NCI-H226 (cell line): ENCODE measurements around the gene KCNN4.

ENCODE experiments used
- DNase-seq: peaks from one replicate; pipeline ENCODE4 v3.0.0-alpha.2; 2015

The KCNN4 gene

GRCh38 chr19:43748205-43748594 is 32.6 kb downstream of the KCNN4 start:
- no peak for DNase-seq

- DNase-seq, result no peak
These were observed 33.1 kb downstream of the KCNN4 start for GRCh38 chr19:43747557-43748204.

- DNase-seq, result peak; percentile 84
These were observed 37.7 kb downstream of the KCNN4 start for GRCh38 chr19:43743059-43743458.

GRCh38 chr19:43741075-43741825 is 39.5 kb downstream of the KCNN4 start:
- DNase-seq, result no peak

- peak; percentile 43 for DNase-seq
These were observed 41.1 kb downstream of the KCNN4 start for GRCh38 chr19:43739439-43740235.

GRCh38 chr19:43738780-43739211 is 42.0 kb downstream of the KCNN4 start:
- no peak for DNase-seq

GRCh38 chr19:43735957-43736356 is 44.8 kb downstream of the KCNN4 start:
- DNase-seq, result no peak

- DNase-seq, result no peak
These were observed 45.8 kb downstream of the KCNN4 start for GRCh38 chr19:43735013-43735412.

GRCh38 chr19:43731846-43732245 is 48.9 kb downstream of the KCNN4 start:
- no peak for DNase-seq

- no peak for DNase-seq
These were observed 49.4 kb downstream of the KCNN4 start for GRCh38 chr19:43731346-43731745.

GRCh38 chr19:43729919-43730318 is 50.9 kb downstream of the KCNN4 start:
- no peak for DNase-seq

GRCh38 chr19:43727593-43727853 is 53.2 kb downstream of the KCNN4 start:
- no peak for DNase-seq

GRCh38 chr19:43726736-43727592 is 53.8 kb downstream of the KCNN4 start:
- no peak for DNase-seq

- DNase-seq, result no peak
These were observed 55.3 kb downstream of the KCNN4 start for GRCh38 chr19:43725468-43725867.

GRCh38 chr19:43724896-43725295 is 55.9 kb downstream of the KCNN4 start:
- no peak for DNase-seq

GRCh38 chr19:43723588-43723987 is 57.2 kb downstream of the KCNN4 start:
- DNase-seq, result no peak

- DNase-seq, result no peak
These were observed 59.2 kb downstream of the KCNN4 start for GRCh38 chr19:43721469-43722048.

- DNase-seq, result no peak
These were observed 59.8 kb downstream of the KCNN4 start for GRCh38 chr19:43720936-43721335.

- DNase-seq, result no peak
These were observed 60.9 kb downstream of the KCNN4 start for GRCh38 chr19:43719918-43720317.

- DNase-seq, result no peak
These were observed 61.4 kb downstream of the KCNN4 start for GRCh38 chr19:43719378-43719868.

GRCh38 chr19:43718627-43719377 is 62.0 kb downstream of the KCNN4 start:
- no peak for DNase-seq
